HG02973 (cell line): ENCODE results near the gene RILP.

Experiments used
- ATAC-seq: cut with Tn5 transposase; IDR thresholded peaks from one replicate; pipeline ENCODE4 v1.9.1; 2021; ENCODE audit warnings: moderate library complexity; ENCODE audit not compliant: unreplicated experiment

Gene RILP

DNA sequence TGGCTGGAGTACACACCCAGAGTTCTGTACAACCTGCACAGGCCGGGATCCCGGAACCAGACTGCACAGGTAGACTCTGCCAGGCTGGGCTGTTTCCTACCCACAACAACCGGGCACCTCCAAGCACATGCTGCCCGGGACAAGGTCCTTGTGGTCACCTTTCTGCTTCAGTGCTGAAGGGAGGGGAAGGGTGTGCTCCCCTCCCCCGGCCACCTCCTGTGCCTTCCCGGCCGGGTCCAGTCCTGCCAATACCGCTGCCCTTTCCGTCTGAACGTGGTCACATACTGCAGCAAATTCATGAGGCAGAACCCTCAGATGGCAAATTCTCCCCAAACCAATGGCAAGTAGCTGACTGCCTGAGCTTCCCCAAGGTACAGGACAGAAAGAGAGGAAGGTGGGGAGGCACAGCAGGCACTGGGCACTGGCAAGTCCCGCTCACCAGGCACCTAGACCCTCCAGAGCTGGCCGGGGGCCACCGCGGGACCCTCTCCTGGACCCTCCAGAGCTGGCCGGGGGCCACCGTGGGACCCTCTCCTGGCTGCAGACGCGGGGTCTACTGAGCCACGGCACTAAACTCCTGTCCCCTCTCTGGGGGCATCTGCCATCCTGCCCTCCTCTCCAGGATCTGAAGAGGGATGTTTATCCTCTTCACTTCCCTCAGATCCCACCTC is 43.9 kb downstream of the RILP start:
- ATAC-seq: no peak

DNA sequence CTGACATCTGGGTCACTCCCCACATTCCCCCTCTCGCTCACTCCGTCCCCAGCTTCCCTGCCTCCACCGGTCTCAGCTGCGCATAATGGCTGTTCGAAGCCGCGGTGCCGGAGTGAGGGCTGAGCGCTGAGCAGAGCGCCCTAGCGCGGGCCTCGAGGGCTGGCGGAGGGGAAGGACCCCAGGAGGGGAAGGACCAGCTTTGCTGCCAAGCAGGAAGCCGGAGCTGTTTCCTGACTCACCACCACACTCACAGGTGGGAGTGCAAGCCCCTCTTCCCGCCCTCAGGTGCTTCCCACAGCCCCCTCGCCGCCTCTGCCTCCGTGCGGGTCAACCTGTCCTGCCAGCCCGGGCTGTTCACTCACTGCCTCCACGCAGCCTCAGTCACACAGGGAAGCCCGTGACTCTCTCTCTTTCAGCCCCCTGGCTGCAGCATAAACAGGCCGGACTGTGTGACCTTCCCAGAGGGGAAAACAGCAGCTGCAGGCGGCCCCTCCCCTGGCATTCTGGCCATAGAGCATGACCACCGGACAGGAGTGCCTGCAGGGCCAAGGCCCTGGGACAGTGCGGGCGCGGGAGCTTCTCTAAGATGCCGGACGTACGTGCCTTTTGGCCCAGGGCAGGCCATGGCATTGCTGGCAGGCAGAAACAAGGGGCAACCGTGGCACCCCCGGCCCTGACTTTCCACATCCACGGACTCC is 44.7 kb downstream of the RILP start:
- ATAC-seq: no peak

DNA sequence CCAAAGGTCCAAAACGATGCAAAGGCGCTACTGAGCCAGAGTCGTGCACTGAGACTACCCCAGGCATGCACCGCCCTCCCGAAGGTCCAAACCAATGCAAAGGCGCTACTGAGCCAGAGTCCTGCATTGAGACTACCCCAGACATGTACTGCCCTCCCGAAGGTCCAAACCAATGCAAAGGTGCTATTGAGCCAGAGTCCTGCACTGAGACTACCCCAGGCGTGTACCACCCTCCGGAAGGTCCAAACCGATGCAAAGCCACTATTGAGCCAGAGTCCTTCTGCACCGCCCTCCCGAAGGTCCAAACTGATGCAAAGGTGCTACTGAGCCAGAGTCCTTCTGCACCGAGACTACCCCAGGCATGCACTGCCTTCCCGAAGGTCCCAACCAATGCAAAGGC is 48.1 kb downstream of the RILP start:
- ATAC-seq: no peak

DNA sequence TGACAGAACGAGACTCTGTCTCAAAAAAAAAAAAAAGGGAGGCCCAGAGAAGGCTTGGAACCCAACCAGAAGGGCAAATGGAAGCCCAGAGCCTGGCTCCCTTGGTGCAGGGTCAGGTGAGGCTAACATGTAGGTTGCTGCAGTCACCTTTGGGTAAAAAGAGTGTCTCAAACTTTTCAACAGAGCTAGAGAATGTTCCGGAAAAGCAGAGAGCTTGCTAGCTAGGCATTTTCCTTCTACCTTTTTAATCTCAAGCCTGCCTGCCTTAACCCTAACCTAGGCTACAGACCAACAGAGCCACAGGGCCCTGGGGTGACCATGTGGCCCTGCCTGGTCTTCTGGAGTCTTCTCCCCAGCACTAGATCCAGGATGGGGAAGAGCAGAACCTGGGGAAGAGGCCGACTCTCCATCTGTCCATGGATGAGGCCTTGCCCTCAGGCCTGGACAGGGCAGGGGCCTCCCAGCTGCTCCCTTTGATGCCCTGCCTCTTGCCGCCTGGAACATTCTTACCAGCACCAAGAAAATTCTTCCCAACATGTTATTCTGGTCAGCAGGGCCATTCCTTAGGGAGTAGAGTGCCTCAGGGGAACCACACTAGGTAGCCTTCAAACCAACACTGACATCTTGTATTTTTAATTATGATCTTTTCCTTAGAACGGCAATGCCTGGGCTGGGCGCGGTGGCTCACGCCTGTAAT is 51.1 kb downstream of the RILP start:
- no peak for ATAC-seq

DNA sequence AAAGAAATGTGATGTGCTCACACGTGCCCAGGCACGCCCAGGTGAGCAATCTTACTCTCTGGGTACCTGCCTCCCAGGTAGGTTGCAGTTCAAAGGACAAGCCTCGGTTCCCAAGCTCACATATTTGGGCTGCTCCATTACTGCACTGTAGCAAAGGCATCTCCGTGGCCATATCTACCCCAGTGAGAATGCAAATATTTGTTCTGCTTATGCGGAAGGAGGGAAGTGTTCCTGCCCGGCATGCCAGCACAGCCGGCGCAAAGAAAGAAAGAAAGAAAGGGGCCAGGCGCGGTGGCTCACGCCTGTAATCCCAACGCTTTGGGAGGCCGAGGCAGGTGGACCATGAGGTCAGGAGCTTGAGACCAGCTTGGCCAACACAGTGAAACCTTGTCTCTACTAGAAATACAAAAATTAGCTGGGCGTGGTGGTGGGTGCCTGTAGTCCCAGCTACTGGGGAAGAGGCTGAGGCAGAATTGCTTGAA is 51.8 kb downstream of the RILP start:
- ATAC-seq: no peak
